ENCODE data around the gene OGFR.

OGFR gene

DNA sequence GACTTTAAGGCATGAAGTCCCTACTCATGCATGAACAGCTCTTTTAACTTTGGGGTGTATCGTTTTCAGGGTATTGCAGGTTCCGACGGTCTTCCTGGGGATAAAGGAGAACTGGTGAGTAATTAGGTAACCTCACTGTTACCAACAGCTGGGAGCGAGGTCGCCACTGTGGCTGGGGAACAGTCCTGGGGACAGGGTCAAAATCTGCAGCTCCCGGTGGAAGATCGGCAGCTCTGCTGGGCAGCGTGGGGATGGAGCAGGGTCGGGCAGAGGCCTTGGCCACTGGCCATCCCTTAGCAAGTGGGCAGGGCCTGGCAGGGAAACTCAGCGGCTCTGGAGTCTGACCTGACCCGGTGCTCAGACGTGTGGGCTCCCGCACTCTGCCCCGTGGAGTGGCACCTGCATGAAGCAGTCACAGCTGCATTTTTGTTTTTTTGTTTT, 28.3 kb downstream of the OGFR start:
- DNase-seq (ENCODE audit: low read depth): no peak
- H3K4me3 ChIP-seq (ENCODE audit: control insufficient read depth, low read depth, low read length): no peak overlapping the region
- TF ChIP-seq, protein P1, sequence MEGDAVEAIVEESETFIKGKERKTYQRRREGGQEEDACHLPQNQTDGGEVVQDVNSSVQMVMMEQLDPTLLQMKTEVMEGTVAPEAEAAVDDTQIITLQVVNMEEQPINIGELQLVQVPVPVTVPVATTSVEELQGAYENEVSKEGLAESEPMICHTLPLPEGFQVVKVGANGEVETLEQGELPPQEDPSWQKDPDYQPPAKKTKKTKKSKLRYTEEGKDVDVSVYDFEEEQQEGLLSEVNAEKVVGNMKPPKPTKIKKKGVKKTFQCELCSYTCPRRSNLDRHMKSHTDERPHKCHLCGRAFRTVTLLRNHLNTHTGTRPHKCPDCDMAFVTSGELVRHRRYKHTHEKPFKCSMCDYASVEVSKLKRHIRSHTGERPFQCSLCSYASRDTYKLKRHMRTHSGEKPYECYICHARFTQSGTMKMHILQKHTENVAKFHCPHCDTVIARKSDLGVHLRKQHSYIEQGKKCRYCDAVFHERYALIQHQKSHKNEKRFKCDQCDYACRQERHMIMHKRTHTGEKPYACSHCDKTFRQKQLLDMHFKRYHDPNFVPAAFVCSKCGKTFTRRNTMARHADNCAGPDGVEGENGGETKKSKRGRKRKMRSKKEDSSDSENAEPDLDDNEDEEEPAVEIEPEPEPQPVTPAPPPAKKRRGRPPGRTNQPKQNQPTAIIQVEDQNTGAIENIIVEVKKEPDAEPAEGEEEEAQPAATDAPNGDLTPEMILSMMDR (conservative IDR thresholded peaks at IDR 0.05; ENCODE audit: control insufficient read depth, insufficient read depth, low read depth, low read length): no peak

DNA sequence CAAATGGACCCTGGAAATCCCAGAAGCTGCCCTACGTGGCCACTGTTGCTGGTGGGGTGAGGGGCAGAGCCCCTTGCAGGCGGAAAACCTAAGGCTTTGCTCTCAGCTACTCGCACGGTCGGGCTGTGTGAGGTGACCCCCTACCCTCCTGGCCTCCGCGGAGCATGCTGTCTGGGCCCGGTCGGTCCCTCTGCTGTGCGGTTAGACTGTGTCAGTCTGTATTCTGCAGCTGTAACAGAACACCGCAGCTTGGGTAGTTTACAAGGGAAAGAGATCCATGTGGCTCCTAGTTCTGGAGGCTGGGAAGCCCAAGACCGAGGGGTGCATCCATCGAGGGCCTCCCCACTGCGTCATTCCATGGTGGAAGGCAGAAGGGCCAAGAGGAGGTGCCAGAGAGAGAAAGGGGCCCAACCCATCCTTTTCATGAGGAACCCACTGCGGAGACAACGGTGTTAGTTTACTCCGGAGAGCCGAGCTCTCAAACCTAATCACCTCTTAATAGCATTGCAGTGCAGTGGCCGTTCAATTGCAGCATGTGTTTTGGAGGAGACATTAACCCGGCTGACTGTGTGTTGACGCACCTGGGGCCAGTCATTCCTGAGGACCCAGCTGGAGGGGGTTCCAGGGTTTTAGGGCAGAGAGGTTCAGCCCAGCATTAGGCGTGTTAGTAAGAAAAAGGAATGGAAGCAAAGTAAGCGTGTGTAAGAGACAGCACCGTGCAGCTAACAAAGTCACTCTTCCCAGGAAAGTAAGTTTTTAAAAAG, 30.5 kb downstream of the OGFR start:
- no peak overlapping the region for H3K4me3 ChIP-seq (ENCODE audit: control insufficient read depth, low read depth, low read length)
- DNase-seq (ENCODE audit: low read depth): no peak
- TF ChIP-seq, protein P1 (conservative IDR thresholded peaks at IDR 0.05; ENCODE audit: control insufficient read depth, insufficient read depth, low read depth, low read length): no peak

DNA sequence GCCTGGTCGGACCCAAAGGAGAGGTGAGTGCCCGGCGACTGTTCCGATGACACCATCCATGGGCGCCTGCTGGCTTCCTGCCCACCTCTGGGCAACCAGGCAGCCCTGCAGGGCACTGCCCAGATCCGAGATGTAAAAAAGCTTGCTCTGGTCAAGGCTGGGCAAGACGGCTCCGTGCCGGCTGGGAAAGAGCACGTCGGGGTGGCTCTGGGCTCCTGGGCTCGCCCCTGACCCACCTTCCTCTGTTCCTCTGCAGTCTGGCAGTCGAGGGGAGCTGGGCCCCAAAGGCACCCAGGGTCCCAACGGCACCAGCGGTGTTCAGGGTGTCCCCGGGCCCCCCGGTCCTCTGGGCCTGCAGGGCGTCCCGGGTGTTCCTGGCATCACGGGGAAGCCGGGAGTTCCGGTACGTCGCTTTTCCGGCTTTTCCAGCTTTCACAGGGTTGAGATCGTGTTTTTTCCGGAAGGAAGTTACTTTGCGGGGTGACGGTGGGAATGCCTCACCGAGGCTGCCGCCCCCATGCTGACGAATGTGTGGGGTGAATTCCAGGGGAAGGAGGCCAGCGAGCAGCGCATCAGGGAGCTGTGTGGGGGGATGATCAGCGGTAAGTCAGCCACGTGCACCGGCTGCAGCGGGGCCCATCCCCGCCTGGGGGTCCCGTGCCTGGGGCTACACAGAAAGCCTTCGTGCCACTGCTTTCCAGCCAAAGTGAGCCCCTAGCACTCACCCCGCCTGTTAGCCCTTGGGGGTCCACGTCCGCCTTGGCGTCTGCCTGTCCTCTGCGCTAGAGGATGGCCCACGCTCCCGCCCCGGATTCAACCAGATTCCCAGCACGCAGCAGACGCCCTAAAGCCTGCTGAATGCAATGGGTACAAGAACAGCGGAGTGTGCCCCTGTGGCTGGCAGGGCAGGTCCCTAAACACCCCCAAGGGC, 31.6 kb downstream of the OGFR start:
- peak overlapping the region; percentile 33 for H3K4me3 ChIP-seq (ENCODE audit: control insufficient read depth, low read depth, low read length)
- TF ChIP-seq, protein P1 (conservative IDR thresholded peaks at IDR 0.05; ENCODE audit: control insufficient read depth, insufficient read depth, low read depth, low read length): no peak
- DNase-seq (ENCODE audit: low read depth): peak; percentile 63

DNA sequence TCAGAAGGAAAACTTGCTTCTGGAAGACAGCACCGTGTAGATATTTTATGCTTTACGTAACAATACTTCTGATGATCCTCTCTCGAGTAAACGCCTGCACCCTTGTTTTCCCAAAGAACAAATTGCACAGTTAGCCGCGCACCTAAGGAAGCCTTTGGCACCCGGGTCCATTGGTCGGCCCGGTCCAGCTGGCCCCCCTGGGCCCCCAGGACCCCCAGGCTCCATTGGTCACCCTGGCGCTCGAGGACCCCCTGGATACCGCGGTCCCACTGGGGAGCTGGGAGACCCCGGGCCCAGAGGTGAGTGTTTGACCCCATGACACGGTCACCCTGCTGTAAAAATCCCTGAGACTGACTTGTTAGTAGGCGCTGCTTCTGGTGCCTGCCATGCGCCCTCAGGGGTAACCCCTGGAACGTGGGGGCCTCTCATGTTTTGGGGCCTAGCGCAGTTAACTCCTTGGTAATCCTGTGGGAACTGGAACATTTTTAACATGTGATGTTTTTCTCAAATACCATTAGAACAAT, 32.4 kb downstream of the OGFR start:
- TF ChIP-seq, protein P1 (conservative IDR thresholded peaks at IDR 0.05; ENCODE audit: control insufficient read depth, insufficient read depth, low read depth, low read length): no peak
- no peak for DNase-seq (ENCODE audit: low read depth)

DNA sequence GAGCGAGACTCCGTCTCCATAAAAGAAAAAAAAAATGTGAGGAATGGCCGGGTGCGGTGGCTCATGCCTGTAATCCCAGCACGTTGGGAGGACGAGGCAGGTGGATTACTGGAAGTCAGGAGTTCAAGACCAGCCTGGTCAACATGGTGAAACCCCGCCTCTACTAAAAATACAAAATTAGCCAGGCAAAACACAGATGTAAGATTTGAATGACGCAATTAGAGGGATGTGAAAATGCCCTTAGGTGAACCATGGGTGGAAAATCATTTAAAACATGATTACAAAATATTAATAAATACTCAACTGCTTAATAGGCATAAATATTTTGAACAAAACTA, 33.1 kb downstream of the OGFR start:
- no peak for DNase-seq (ENCODE audit: low read depth)
- no peak overlapping the region for H3K4me3 ChIP-seq (ENCODE audit: control insufficient read depth, low read depth, low read length)
- TF ChIP-seq, protein P1 (conservative IDR thresholded peaks at IDR 0.05; ENCODE audit: control insufficient read depth, insufficient read depth, low read depth, low read length): no peak

More for the DNA sequence above, 32.4 kb downstream of the OGFR start:
- peak overlapping the region; percentile 33 for H3K4me3 ChIP-seq (ENCODE audit: control insufficient read depth, low read depth, low read length)

DNA sequence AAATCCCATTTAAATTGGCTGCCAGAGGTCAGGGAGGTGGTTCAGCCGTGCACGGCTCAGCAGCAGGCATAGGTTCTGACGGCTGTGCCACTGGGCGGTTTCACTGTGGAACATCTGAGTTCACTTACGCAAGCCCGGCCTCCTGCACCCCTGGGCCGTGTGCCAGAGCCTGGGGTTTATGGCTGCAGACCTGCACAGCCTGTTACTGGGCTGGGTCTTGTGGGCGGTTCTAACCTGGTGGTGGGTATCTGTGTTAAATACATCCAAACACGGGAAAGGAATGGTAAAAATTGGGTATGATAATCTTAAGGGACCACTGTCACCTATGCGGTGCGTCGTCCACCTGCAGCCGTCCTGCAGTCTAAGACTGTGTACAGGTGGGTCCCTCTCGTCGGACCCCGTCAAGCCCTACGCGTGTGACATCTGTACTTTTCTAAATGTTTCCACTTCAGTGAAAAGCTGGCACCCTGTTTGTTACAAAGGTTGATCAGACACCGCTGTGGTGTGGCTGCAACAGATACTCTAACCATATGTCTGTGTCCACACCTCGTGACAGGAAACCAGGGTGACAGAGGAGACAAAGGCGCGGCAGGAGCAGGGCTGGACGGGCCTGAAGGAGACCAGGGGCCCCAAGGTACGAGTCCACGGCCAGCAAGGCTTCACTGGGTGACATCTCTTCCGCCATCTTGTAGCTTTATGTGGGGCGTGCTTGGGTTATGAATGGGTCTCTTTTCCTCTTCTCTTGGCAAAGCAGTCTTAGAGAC, 33.7 kb downstream of the OGFR start:
- no peak overlapping the region for H3K4me3 ChIP-seq (ENCODE audit: control insufficient read depth, low read depth, low read length)
- TF ChIP-seq, protein P1 (conservative IDR thresholded peaks at IDR 0.05; ENCODE audit: control insufficient read depth, insufficient read depth, low read depth, low read length): no peak

More for the DNA sequence above, 33.7 kb downstream of the OGFR start:
- peak; percentile 47 for DNase-seq (ENCODE audit: low read depth)
